HFFc6 (cell line): ENCODE measurements around the gene TBC1D3B. TPM values are rescaled to one million over a fixed set of nuclear protein-coding genes. Genes with fewer than 3 reads are reported as not detected.
"Not testable (repeated sequence)": the region's sequence is repeated elsewhere in the genome, so short reads cannot be mapped to it uniquely, and the experiment has no call there.

Source experiments
- DNase-seq: peaks from one replicate; pipeline ENCODE4 v3.0.0-alpha.2; 2018
- H3K27ac Mint-ChIP-seq: 2 replicates; pipeline ENCODE4 v1.8.0; 2020; ENCODE audit warnings: mild to moderate bottlenecking, mixed read lengths
- H3K27me3 Mint-ChIP-seq: 2 replicates; pipeline ENCODE4 v1.8.0; 2021; ENCODE audit warnings: mild to moderate bottlenecking, moderate library complexity, mixed read lengths; ENCODE audit not compliant: insufficient read depth
- H3K36me3 Mint-ChIP-seq: 2 replicates; pipeline ENCODE4 v1.8.0; 2021; ENCODE audit warnings: low read depth, mixed read lengths
- H3K4me1 Mint-ChIP-seq: 2 replicates; pipeline ENCODE4 v1.8.0; 2020; ENCODE audit warnings: low read depth, mixed read lengths
- H3K4me3 Mint-ChIP-seq: 2 replicates; pipeline ENCODE4 v1.8.0; 2020; ENCODE audit warnings: mild to moderate bottlenecking, moderate library complexity, mixed read lengths
- H3K9me3 Mint-ChIP-seq: 2 replicates; pipeline ENCODE4 v1.8.0; 2020; ENCODE audit warnings: mild to moderate bottlenecking, mixed read lengths
- total RNA-seq, 6 experiments: library from RNA; stranded (reverse); fragmentation: NEBNext Ultra II Directional; extraction: Animal tissue kit (Norgen Biotek cat#: 25700); gene quantifications; 2 replicates in 1 of 6; 3 replicates in 5 of 6; pipeline ENCODE4 v1.2.3, GENCODE V29; 2021
- TF ChIP-seq, protein P1 (sequence below): fragments of 200-600 bp; sonication (generic); IDR thresholded peaks from 2 replicates; pipeline ENCODE4 v1.5.0; 2021; ENCODE audit warnings: antibody characterized with exemption, mild to moderate bottlenecking

Gene TBC1D3B
- total RNA-seq, 6 experiments from 2014 or later = 0.54 to 1.3 (median 0.80) TPM

DNA sequence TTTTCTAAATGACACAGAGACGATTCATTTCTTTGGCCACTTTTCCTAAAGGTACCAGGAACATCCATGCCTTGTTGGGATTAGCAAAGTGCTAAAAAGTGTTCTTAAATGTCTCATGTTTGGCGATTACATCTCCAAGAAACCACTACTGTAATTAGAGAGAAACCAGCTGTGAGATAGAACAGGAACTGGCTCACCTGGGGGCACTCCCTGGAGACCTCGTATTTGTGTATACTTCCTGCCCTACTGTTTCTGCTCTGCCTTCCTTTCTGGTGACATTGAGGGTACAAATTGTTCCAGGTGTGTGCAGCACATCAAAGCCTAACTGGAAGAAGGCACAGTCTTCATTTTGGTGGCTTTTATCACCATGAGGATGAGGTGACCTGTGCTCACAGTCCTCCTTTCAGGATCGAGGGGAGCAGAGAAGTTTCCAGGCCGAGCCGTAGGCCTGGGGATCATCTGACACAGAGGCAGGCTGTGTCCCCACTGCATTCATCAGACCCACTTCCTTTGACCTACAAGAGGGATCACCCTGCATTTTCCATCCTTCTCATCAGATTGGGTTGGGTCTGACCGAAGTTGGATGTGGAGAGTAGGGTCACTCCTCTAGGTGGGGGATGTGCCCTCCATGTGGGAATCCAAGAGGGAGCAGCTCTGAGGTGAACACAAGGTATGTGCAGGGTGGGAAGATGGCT lies 49.1 kb downstream of the TBC1D3B start:
- DNase-seq = no peak
- Mint-ChIP-seq H3K27me3 (peaks cover 4% of the 10 kb centered on the region), H3K9me3 (peaks cover 29% of the 10 kb centered on the region)

DNA sequence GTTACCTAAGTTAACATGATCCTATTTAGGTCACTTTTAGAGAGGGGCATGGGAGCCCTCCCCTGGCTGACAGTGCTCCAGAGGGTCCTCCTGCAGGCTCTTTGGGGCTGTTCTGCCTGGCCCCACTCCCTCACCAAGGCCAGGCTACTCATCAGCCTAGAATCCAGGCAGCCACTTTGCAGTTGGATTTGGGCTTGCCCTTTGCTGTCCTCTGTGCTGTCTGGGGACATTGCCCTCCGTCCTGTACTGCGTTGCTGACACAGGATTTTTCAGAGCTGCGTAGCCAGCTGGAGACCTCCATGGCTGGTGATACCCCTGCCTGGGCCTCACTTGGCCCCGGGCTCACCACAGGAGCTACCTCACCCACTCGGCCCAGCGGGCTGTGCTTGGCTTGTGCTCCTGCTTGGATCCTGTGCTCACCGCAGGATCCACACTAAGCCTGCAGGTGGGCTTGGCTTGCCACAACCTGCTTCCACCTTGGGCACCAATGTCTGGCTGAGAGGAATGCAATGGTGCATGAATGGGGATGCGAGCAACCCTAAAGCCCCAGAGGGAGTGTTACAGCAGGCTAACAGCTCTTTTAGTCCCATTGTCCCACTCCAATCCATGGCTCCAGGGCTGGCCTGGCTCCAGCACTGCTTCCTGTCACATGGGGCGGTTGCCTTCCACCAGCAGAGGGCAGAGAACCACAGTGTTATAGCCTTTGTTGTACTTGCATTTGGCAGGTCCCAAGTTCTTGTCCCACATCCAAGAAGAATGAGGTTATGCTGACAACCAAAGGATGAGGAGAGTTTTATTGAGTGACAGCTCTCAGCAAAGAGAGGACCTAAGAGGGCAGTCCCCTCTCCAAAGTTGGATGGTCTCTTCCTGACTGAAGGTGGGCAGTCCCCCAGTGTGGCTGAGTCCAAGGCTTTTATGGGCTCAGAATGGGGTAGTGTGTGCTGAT lies 51.3 kb downstream of the TBC1D3B start:
- H3K27me3 Mint-ChIP-seq = peaks cover 4% of the 10 kb centered on the region
- H3K27ac Mint-ChIP-seq = no peak overlapping the region
- TF ChIP-seq, protein P1, sequence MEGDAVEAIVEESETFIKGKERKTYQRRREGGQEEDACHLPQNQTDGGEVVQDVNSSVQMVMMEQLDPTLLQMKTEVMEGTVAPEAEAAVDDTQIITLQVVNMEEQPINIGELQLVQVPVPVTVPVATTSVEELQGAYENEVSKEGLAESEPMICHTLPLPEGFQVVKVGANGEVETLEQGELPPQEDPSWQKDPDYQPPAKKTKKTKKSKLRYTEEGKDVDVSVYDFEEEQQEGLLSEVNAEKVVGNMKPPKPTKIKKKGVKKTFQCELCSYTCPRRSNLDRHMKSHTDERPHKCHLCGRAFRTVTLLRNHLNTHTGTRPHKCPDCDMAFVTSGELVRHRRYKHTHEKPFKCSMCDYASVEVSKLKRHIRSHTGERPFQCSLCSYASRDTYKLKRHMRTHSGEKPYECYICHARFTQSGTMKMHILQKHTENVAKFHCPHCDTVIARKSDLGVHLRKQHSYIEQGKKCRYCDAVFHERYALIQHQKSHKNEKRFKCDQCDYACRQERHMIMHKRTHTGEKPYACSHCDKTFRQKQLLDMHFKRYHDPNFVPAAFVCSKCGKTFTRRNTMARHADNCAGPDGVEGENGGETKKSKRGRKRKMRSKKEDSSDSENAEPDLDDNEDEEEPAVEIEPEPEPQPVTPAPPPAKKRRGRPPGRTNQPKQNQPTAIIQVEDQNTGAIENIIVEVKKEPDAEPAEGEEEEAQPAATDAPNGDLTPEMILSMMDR = no peak
- H3K9me3 Mint-ChIP-seq = peaks cover 39% of the 10 kb centered on the region
- H3K36me3 Mint-ChIP-seq = 0 out of 2 replicates have a peak, but pooled peaks cover 9% of the 10 kb centered on the region
- H3K4me1 Mint-ChIP-seq = no peaks in the 10 kb centered on the region
- no peak overlapping the region for H3K4me3 Mint-ChIP-seq
- DNase-seq = no peak

More for the DNA sequence above, 49.1 kb downstream of the TBC1D3B start:
- H3K27ac Mint-ChIP-seq = no peak overlapping the region
- H3K4me1 Mint-ChIP-seq = no peaks in the 10 kb centered on the region
- no peak overlapping the region for H3K4me3 Mint-ChIP-seq
- TF ChIP-seq, protein P1 = no peak
- 0 out of 2 replicates have a peak, but pooled peaks cover 9% of the 10 kb centered on the region for H3K36me3 Mint-ChIP-seq

DNA sequence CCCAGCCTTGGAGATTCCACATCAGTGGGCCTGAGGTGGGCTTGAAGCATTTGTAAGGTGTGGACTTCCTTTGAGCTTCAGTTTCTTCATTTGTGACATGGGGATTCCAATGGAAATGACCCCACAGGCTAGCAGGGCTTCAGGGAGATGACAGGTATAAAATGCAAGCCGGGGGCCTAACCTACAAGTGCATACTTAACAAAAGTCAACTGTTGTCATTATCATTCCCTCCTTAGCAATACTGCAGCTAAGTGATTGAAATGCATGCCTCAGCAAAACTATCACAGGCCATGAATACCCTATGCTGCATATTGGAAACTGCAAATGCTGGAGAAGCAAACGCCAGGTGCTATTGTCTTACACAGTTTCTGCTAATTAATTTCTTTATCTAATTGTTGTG lies 53.0 kb downstream of the TBC1D3B start:
- Mint-ChIP-seq H3K4me3 (no peak overlapping the region), H3K9me3 (peaks cover 45% of the 10 kb centered on the region), H3K27me3 (peaks cover 4% of the 10 kb centered on the region), H3K36me3 (0 out of 2 replicates have a peak, but pooled peaks cover 9% of the 10 kb centered on the region), H3K4me1 (no peaks in the 10 kb centered on the region), H3K27ac (no peak overlapping the region)
- TF ChIP-seq, protein P1 = no peak
- DNase-seq = no peak

DNA sequence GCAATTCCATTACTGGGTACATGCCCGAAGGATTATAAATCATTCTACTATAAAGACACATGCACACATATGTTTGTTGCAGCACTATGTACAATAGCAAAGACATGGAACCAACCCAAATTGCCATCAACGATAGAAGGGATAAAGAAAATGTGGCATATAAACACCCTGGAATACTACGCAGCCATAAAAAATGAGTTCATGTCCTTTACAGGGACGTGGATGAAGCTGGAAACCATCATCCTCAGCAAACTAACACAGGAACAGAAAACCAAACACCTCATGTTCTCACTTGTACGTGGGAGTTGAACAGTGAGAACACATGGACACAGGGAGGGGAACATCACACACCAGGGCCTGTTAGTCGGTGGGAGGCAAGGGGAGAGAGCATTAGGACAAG lies 55.3 kb downstream of the TBC1D3B start:
- Mint-ChIP-seq H3K36me3 (peaks cover 12% of the 10 kb centered on the region; the same call in 1 of the 2 replicates), H3K9me3 (peaks cover 24% of the 10 kb centered on the region)
- H3K4me3 Mint-ChIP-seq, H3K27ac Mint-ChIP-seq, DNase-seq, H3K4me1 Mint-ChIP-seq, H3K27me3 Mint-ChIP-seq: not testable (repeated sequence)

DNA sequence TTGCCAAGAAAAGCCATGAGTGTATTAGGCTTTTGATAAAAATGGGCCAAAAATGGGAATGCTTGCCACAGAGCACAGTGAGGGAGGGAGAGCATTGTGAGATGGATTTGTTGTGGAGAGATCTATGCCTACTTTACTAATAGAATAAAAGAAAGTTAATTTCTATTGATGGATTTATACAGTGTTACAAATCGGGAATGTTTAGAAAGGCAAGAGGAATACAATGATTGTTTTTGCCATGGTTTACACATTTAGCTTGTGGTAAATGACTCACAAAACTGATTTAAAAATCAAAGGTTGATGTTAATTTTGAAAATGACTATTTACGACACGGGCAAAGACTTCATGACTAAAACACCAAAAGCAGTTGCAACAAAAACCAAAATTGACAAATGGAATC lies 56.2 kb downstream of the TBC1D3B start:
- no peaks in the 10 kb centered on the region for H3K4me1 Mint-ChIP-seq
- TF ChIP-seq, protein P1 = no peak
- H3K27ac Mint-ChIP-seq = no peak overlapping the region
- no peak for DNase-seq
- H3K9me3 Mint-ChIP-seq = peaks cover 15% of the 10 kb centered on the region
- H3K27me3 Mint-ChIP-seq = peaks cover 2% of the 10 kb centered on the region
- H3K4me3 Mint-ChIP-seq = no peak overlapping the region
- H3K36me3 Mint-ChIP-seq = peaks cover 5% of the 10 kb centered on the region; the same call in 1 of the 2 replicates
